ENCODE measurements around the gene CREM. TPM values are rescaled to one million over a fixed set of nuclear protein-coding genes. Genes with fewer than 3 reads are reported as not detected.

Gene CREM
- total and polyA plus RNA-seq, 2 of the 8 experiments (the other 6 are each of a cell fraction or from before 2014, with no cell fraction given) = 18.7 to 21.9 TPM

- H3K27ac ChIP-seq (ENCODE audit: low read depth, low read length) = no peak overlapping the region
- DNase-seq (ENCODE audit: low read depth in 1 of 2, low spot score in 2 of 2) (no peak), FAIRE-seq (no peak)
- H3K79me1 ChIP-seq (ENCODE audit: low read depth, low read length) = no peaks in the 10 kb centered on the region
- no peak overlapping the region for H3K56ac ChIP-seq (replicated peaks; ENCODE audit: insufficient read length, low read depth, low read length)
- TF ChIP-seq SP1 (IDR thresholded peaks at IDR 0.05; ENCODE audit: low read depth, low read length) (no peak), CHD2 (IDR thresholded peaks at IDR 0.05; ENCODE audit: low read length) (no peak), POLR2A (IDR thresholded peaks at IDR 0.05; ENCODE audit: control extremely low read depth in 1 of 2, low read depth in 2 of 2, low read length in 2 of 2) (no peak), RAD21 (IDR thresholded peaks at IDR 0.05 in 1 of 2, conservative IDR thresholded peaks at IDR 0.05 in 1 of 2; ENCODE audit: low read depth in 2 of 2, low read length in 2 of 2) (no peak), ZNF274 (IDR thresholded peaks at IDR 0.05; ENCODE audit: borderline replicate concordance, extremely low read depth, low read length) (no peak), HDAC6 (IDR thresholded peaks at IDR 0.05; ENCODE audit: low read depth, low read length) (no peak), SUZ12 (IDR thresholded peaks at IDR 0.05; ENCODE audit: low read length) (no peak)
- no peak overlapping the region for H3K18ac ChIP-seq (ENCODE audit: extremely low read depth, low read length)
- H3K9me3 ChIP-seq (ENCODE audit: insufficient read depth in 2 of 2, low read depth in 1 of 2, low read length in 1 of 2) = no peaks in the 10 kb centered on the region
- H3K4me3 ChIP-seq (ENCODE audit: extremely low read depth in 1 of 4, insufficient read depth in 2 of 4, low read depth in 3 of 4, low read length in 4 of 4) = no peak overlapping the region
- ChIA-PET POLR2A (ENCODE audit: partially characterized antibody) (no interaction called here), CTCF (ENCODE audit: partially characterized antibody) (no interaction called here)
- H3K4ac ChIP-seq (replicated peaks; ENCODE audit: insufficient read length, low read depth, low read length) = no peak overlapping the region
- H3K4me1 ChIP-seq (replicated peaks in 1 of 4; ENCODE audit: control insufficient read depth in 3 of 4, insufficient read depth in 4 of 4, low read length in 3 of 4) = peaks cover 0 to 2% (median 0%) of the 10 kb centered on the region in 4 experiments; a peak in 1 of 7 replicates
- no peak overlapping the region for H4K8ac ChIP-seq (ENCODE audit: extremely low read depth, insufficient read depth, low read length)
- peak overlapping the region in 1 of 4 experiments; percentile 34; a peak in 1 of 7 replicates for H3K9ac ChIP-seq (replicated peaks in 1 of 4; ENCODE audit: extremely low read depth in 1 of 4, low read depth in 3 of 4, low read length in 3 of 4)
- no peak overlapping the region for H2BK15ac ChIP-seq (ENCODE audit: low read length)
- H2BK5ac ChIP-seq (ENCODE audit: low read depth, low read length) = no peak overlapping the region
- no peaks in the 10 kb centered on the region for H4K20me1 ChIP-seq (replicated peaks in 1 of 2; ENCODE audit: control insufficient read depth in 1 of 2, insufficient read depth in 2 of 2, low read length in 2 of 2)
- no peak overlapping the region for H4K91ac ChIP-seq (replicated peaks; ENCODE audit: insufficient read length, low read length)
- no peak overlapping the region for H3K4me2 ChIP-seq (ENCODE audit: insufficient read depth in 1 of 2, low read depth in 2 of 2, low read length in 2 of 2)
- H3K79me2 ChIP-seq (ENCODE audit: control insufficient read depth in 1 of 2, insufficient read depth in 2 of 2, low read length in 2 of 2) = no peaks in the 10 kb centered on the region
- H4K5ac ChIP-seq (ENCODE audit: insufficient read length, low read depth, low read length) = no peak overlapping the region
- H3K23me2 ChIP-seq (ENCODE audit: low read depth, low read length) = peaks cover 2% of the 10 kb centered on the region; the same call in 1 of the 2 replicates
- H3K36me3 ChIP-seq (ENCODE audit: control insufficient read depth in 2 of 4, insufficient read depth in 4 of 4, low read length in 3 of 4) = no peaks in the 10 kb centered on the region
- H2BK20ac ChIP-seq (ENCODE audit: low read length) = no peak overlapping the region
- no peak overlapping the region for H2BK120ac ChIP-seq (replicated peaks; ENCODE audit: low read depth, low read length)
- H3K27me3 ChIP-seq (replicated peaks in 1 of 4; ENCODE audit: control insufficient read depth in 3 of 4, extremely low read depth in 1 of 4, insufficient read depth in 3 of 4, low read length in 3 of 4) = no peaks in the 10 kb centered on the region
- H2AK5ac ChIP-seq (ENCODE audit: low read depth, low read length) = no peak overlapping the region
- H3K14ac ChIP-seq (ENCODE audit: insufficient read length) = no peak overlapping the region
- 70% methylated on average over 1 of the region's 1 CpG; no CpG with 5 or more reads in 1 of the 2 experiments for WGBS, 2 experiments (ENCODE audit: extremely low coverage in 1 of 2, insufficient coverage in 1 of 2, insufficient read length in 1 of 2, insufficient replicate concordance in 2 of 2, low coverage in 1 of 2, low lambda C conversion rate in 2 of 2, missing lambda C conversion rate in 1 of 2)
- no peak overlapping the region for H2AFZ ChIP-seq (ENCODE audit: low read length)
- H3K23ac ChIP-seq (ENCODE audit: insufficient read length) = no peak overlapping the region
- H2BK12ac ChIP-seq (ENCODE audit: low read depth, low read length) = no peak overlapping the region
Measured at GRCh38 chr10:35200487-35200886, 73.8 kb downstream of the CREM start.
